AG04450 (cell line): ENCODE measurements around the gene RBMX. TPM values are rescaled to one million over a fixed set of nuclear protein-coding genes. Genes with fewer than 3 reads are reported as not detected.

Experiments used
- CTCF ChIA-PET: fragments of 300-600, 350-600 bp; formaldehyde crosslinking; extraction: SDS; loops from one replicate; lab custom pipeline; 2022; ENCODE audit warnings: antibody characterized with exemption, inconsistent platforms; lab: Charles Lee
- POLR2A ChIA-PET: fragments of 350-600 bp; formaldehyde crosslinking; extraction: SDS; loops from one replicate; lab custom pipeline; 2021; ENCODE audit warnings: antibody characterized with exemption, inconsistent platforms; lab: Yijun Ruan, JAX
- DNase-seq: peaks from one replicate; pipeline ENCODE4 v3.0.0-alpha.2; 2011; ENCODE audit warnings: low read depth, low spot score
- H3K27ac ChIP-seq: one replicate; pipeline ENCODE4 v1.5.1; 2012; ENCODE audit warnings: low read depth, low read length, control low read depth
- H3K27me3 ChIP-seq: one replicate; pipeline ENCODE4 v1.6.0; 2012; ENCODE audit warnings: low read length; ENCODE audit not compliant: control insufficient read depth, insufficient read depth
- H3K4me3 ChIP-seq: 2 replicates; pipeline ENCODE4 v1.5.1; 2011; ENCODE audit warnings: mild to moderate bottlenecking, low read depth, low read length, control low read depth
- H3K9me3 ChIP-seq: 2 replicates; pipeline ENCODE4 v1.5.1; 2012; ENCODE audit warnings: low read length; ENCODE audit not compliant: control insufficient read depth, insufficient read depth
- polyA plus RNA-seq: library from polyadenylated mRNA; depleted of rRNA; stranded (reverse); fragments of >200 nt; gene quantifications from 2 replicates; pipeline ENCODE4 v1.2.3, GENCODE V29; 2011; rRNA removed
- small RNA-seq: library from RNA; depleted of rRNA; stranded (forward); fragments of <200 nt; gene quantifications from one replicate; pipeline ENCODE3, GENCODE V24; 2012; ENCODE audit warnings: low read depth; ENCODE audit not compliant: insufficient read length
- TF ChIP-seq, protein P1 (sequence below): IDR thresholded peaks from 2 replicates; pipeline ENCODE4 v1.5.1; 2011; ENCODE audit warnings: low read depth, low read length, control low read depth, inconsistent platforms

RBMX gene
- polyA plus RNA-seq, 1 experiment, result 183 TPM

GRCh38 chrX:136825771-136826170 is 54.8 kb downstream of the RBMX start:
- TF ChIP-seq, protein P1, sequence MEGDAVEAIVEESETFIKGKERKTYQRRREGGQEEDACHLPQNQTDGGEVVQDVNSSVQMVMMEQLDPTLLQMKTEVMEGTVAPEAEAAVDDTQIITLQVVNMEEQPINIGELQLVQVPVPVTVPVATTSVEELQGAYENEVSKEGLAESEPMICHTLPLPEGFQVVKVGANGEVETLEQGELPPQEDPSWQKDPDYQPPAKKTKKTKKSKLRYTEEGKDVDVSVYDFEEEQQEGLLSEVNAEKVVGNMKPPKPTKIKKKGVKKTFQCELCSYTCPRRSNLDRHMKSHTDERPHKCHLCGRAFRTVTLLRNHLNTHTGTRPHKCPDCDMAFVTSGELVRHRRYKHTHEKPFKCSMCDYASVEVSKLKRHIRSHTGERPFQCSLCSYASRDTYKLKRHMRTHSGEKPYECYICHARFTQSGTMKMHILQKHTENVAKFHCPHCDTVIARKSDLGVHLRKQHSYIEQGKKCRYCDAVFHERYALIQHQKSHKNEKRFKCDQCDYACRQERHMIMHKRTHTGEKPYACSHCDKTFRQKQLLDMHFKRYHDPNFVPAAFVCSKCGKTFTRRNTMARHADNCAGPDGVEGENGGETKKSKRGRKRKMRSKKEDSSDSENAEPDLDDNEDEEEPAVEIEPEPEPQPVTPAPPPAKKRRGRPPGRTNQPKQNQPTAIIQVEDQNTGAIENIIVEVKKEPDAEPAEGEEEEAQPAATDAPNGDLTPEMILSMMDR, result no peak
- H3K27ac ChIP-seq, result no peak overlapping the region
- H3K9me3 ChIP-seq, result no peaks in the 10 kb centered on the region
- ChIA-PET CTCF (no interaction called here), POLR2A (no interaction called here)
- no peak overlapping the region for H3K4me3 ChIP-seq
- DNase-seq, result no peak
- H3K27me3 ChIP-seq, result no peaks in the 10 kb centered on the region

Small RNAs within 50 kb of the gene (small RNA-seq; reads per million reads assigned to genes)
- not detected for gene SNORD61

Other genes with a start within 250 kb of the RBMX start
- gene CD40LG, start 232.6 kb downstream of the RBMX start, polyA plus RNA-seq, result not detected in 2 replicates
- 5.6 and 6.8 TPM in 2 replicates for gene ARHGEF6, start 99.8 kb downstream of the RBMX start, polyA plus RNA-seq
- gene GPR101, start 153.3 kb upstream of the RBMX start, polyA plus RNA-seq, result not detected in 2 replicates